GM21447 (cell line): ENCODE data around the gene COL19A1.
"Not testable (repeated sequence)": the region's sequence is repeated elsewhere in the genome, so short reads cannot be mapped to it uniquely, and the experiment has no call there.

Experiments used
- ATAC-seq: cut with Tn5 transposase; IDR thresholded peaks from one replicate; pipeline ENCODE4 v1.9.1; 2021; ENCODE audit not compliant: unreplicated experiment

COL19A1 gene

GRCh38 chr6:69866770-69867638 lies 648 bp downstream of the COL19A1 start:
- peak; percentile 51 for ATAC-seq

- ATAC-seq = peak; percentile 24
These were observed 1.3 kb downstream of the COL19A1 start for GRCh38 chr6:69867639-69867976.

- ATAC-seq = no peak
These were observed 2.0 kb downstream of the COL19A1 start for GRCh38 chr6:69868252-69868804.

- no peak for ATAC-seq
These were observed 2.6 kb downstream of the COL19A1 start for GRCh38 chr6:69868961-69869360.

GRCh38 chr6:69871107-69871506 lies 4.8 kb downstream of the COL19A1 start:
- ATAC-seq = no peak

- no peak for ATAC-seq
These were observed 6.9 kb downstream of the COL19A1 start for GRCh38 chr6:69873291-69873690.

- no peak for ATAC-seq
These were observed 9.4 kb downstream of the COL19A1 start for GRCh38 chr6:69875715-69876114.

- ATAC-seq = no peak
These were observed 12.4 kb downstream of the COL19A1 start for GRCh38 chr6:69878795-69879194.

GRCh38 chr6:69880601-69881000 lies 14.2 kb downstream of the COL19A1 start:
- peak; percentile 32 for ATAC-seq

- peak; percentile 91 for ATAC-seq
These were observed 15.2 kb downstream of the COL19A1 start for GRCh38 chr6:69881322-69882151.

- no peak for ATAC-seq
These were observed 17.2 kb downstream of the COL19A1 start for GRCh38 chr6:69883551-69883950.

GRCh38 chr6:69884231-69884630 lies 17.9 kb downstream of the COL19A1 start:
- ATAC-seq = no peak

- ATAC-seq = no peak
These were observed 20.7 kb downstream of the COL19A1 start for GRCh38 chr6:69887026-69887425.

GRCh38 chr6:69887714-69888345 lies 21.5 kb downstream of the COL19A1 start:
- ATAC-seq = no peak

- no peak for ATAC-seq
These were observed 22.3 kb downstream of the COL19A1 start for GRCh38 chr6:69888482-69889233.

GRCh38 chr6:69889234-69889974 lies 23.0 kb downstream of the COL19A1 start:
- ATAC-seq = not testable (repeated sequence)

- ATAC-seq = not testable (repeated sequence)
These were observed 26.2 kb downstream of the COL19A1 start for GRCh38 chr6:69892561-69892960.

GRCh38 chr6:69893266-69893665 lies 26.9 kb downstream of the COL19A1 start:
- not testable (repeated sequence) for ATAC-seq

GRCh38 chr6:69894578-69895347 lies 28.4 kb downstream of the COL19A1 start:
- ATAC-seq = peak; percentile 75
